Testis (tissue), 2 donors: Measurements from ENCODE around the gene BACH2.

Experiments used
- CTCF ChIP-seq, 3 experiments: fragments of 450-650 bp in 2 of 3; fragments of 200-600 bp in 1 of 3; sonication (generic) in 1 of 3; IDR thresholded peaks; one replicate each; pipeline ENCODE4 v1.5.1; 2016 to 2019; ENCODE audit warnings: antibody characterized with exemption in 3 of 3, mild to moderate bottlenecking in 2 of 3, moderate library complexity in 1 of 3
- POLR2A ChIP-seq: fragments of 450-650 bp; IDR thresholded peaks from one replicate; pipeline ENCODE4 v1.6.1; 2017; ENCODE audit warnings: antibody characterized with exemption, mild to moderate bottlenecking, moderate library complexity

- TF ChIP-seq CTCF (IDR thresholded peaks at IDR 0.05) (no peak), POLR2A (no peak)
These were observed 190.2 kb downstream of the BACH2 start for GRCh38 chr6:90106449-90106848.
